Activated CD4-positive, alpha-beta T cell treated with anti-CD3 and anti-CD28 coated beads, Interleukin-2, amount 10 ng/mL, durations not matched to agents 24 days and 14 days (primary cell): Measurements from ENCODE around the gene MAN1B1. TPM values are rescaled to one million over a fixed set of nuclear protein-coding genes. Genes with fewer than 3 reads are reported as not detected.
A peak's percentile ranks its signal among the peaks of the same experiment; 100 is the strongest.
"Not testable (repeated sequence)": the region's sequence is repeated elsewhere in the genome, so short reads cannot be mapped to it uniquely, and the experiment has no call there.

Experiments
- DNase-seq: peaks from one replicate; pipeline ENCODE4 v3.0.0; 2022
- H3K27ac Mint-ChIP-seq: one replicate; pipeline ENCODE4 v1.8.0; 2022; ENCODE audit warnings: mild to moderate bottlenecking, mixed read lengths
- H3K27me3 Mint-ChIP-seq: one replicate; pipeline ENCODE4 v1.8.0; 2022; ENCODE audit warnings: mixed read lengths
- H3K36me3 Mint-ChIP-seq: one replicate; pipeline ENCODE4 v1.8.0; 2022; ENCODE audit warnings: low read depth, mild to moderate bottlenecking, mixed read lengths
- H3K4me1 Mint-ChIP-seq: one replicate; pipeline ENCODE4 v1.8.0; 2021; ENCODE audit warnings: mixed read lengths
- H3K4me3 Mint-ChIP-seq: one replicate; pipeline ENCODE4 v1.8.0; 2022; ENCODE audit warnings: mild to moderate bottlenecking, moderate library complexity, mixed read lengths
- H3K9me3 Mint-ChIP-seq: one replicate; pipeline ENCODE4 v1.8.0; 2021; ENCODE audit warnings: mixed read lengths
- intact Hi-C: fragments of 100-400 bp; cut with micrococcal nuclease; formaldehyde crosslinking; loops from one replicate; pipeline ENCODE4 v1.15.1; 2023
- total RNA-seq: library from RNA; stranded (reverse); gene quantifications from 2 replicates; pipeline ENCODE4 v1.2.3, GENCODE V29; 2022

The MAN1B1 gene
- total RNA-seq, 1 donor from 2014 or later, result 50.1 TPM

DNA sequence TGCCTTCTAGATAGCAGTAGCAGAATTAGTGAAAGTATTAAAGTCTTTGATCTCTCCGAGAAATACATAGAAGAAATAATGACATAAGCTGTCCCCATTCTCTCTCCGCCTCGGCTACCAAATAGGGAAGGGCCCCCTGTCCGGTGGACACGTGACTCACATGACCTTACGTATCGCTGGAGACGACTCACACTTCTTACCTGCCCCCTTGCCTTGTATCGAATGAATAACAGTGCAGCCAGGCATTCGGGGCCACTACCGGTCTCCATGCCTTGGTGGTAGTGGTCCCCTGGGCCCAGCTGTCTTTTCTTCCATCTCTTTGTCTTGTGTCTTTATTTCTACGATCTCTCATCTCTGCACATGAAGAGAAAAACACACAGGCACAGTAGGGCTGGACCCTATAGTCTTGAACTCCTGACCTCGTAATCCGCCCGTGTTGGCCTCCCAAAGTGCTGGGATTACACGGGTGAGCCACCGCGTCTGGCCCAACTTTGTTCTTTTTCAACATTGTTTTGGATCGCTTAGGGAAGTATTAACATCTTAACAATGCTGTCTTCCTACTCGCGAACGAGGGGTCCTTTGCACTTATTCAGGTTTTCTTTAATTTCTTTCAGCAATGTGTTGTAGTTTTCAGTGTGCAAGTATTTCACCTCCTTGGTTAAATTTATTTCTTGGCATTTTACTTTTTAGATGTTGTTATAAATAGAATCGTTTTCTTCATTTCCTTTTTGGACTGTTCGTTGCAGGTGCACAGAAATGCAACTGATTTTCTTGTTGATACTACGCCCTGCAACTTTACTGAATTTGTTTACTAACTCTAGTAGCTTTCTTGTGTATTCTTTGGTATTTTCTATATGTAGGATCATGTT is 35.4 kb downstream of the MAN1B1 start:
- H3K27ac Mint-ChIP-seq, intact Hi-C loops, H3K9me3 Mint-ChIP-seq, DNase-seq, H3K27me3 Mint-ChIP-seq, H3K36me3 Mint-ChIP-seq: not testable (repeated sequence)
- Mint-ChIP-seq H3K4me1 (peaks cover 28% of the 10 kb centered on the region), H3K4me3 (peak overlapping the region; percentile 30)

DNA sequence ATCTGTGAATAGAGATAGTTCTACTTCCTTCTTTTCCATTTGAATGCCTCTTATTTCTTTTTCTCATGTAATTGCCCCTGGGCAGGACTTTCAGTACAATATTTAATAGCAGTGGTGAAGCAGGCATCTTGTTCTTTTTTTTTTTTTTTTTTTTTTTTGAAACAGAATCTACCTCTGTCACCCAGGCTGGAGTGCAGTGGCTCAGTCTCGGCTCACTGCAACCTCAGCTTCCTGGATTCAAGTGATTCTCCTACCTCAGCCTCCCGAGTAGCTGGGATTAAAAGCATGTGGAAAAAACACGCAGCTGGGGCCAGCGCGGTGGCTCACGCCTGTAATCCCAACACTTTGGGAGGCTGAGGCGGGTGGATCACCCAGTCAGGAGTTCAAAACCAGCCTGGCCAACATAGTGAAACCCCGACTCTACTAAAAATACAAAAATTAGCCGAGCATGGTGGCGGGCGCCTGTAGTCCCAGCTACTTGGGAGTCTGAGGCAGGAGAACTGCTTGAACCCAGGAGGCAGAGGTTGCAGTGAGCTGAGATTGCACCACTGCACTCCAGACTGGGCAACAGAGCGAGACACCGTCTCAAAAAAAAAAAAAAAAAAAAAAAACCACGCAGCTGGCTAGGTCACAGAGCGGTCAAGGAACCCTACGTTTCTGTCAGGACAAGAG is 36.1 kb downstream of the MAN1B1 start:
- H3K4me3 Mint-ChIP-seq, H3K27ac Mint-ChIP-seq, H3K36me3 Mint-ChIP-seq, H3K9me3 Mint-ChIP-seq, intact Hi-C loops, DNase-seq, H3K27me3 Mint-ChIP-seq: not testable (repeated sequence)
- peaks cover 33% of the 10 kb centered on the region for H3K4me1 Mint-ChIP-seq

DNA sequence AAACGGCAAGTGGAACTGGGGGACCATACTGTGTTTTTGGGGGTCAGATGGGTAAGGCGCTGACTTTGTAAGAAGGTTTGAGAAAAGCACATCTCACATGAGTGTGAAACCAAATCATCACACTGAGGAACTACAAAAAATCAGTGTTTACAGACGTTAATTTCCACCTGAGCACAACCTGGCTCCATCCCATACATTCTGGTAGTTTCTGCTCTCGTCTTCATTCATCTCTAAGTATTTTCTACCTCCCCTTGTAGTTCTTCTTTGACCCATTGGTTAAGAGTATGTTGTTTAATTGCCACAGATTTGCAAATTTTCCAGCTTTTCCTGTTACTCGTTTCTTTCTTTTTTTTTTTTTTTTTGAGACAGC is 36.7 kb downstream of the MAN1B1 start:
- Mint-ChIP-seq H3K9me3 (no peaks in the 10 kb centered on the region), H3K4me1 (peaks cover 38% of the 10 kb centered on the region), H3K4me3 (no peak overlapping the region), H3K27me3 (no peaks in the 10 kb centered on the region), H3K27ac (no peak overlapping the region), H3K36me3 (peaks cover 2% of the 10 kb centered on the region)
- intact Hi-C loops, result no loop called here
- no peak for DNase-seq

- H3K27ac Mint-ChIP-seq, intact Hi-C loops, H3K4me3 Mint-ChIP-seq, H3K9me3 Mint-ChIP-seq, H3K27me3 Mint-ChIP-seq, DNase-seq, H3K36me3 Mint-ChIP-seq: not testable (repeated sequence)
- peaks cover 37% of the 10 kb centered on the region for H3K4me1 Mint-ChIP-seq
Observed at GRCh38 chr9:137123952-137124462, 37.2 kb downstream of the MAN1B1 start.

DNA sequence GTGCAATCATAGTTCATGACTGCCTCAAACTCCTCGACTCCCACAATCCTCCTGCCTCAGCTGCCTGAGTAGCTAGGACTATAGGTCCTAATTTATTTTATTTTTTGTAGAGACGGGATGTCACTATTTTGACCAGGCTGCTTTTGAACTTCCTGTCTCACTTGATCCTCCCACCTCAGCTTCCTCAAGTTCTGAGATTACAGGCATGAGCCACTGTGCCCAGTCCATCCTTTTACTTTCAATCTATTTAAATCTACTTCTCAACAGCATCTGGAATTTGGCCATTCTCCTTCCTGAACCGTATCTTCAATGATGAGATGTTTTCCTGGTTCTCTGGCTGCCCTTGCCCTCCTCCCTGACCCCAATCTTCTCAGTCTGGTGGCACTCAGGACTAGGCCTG is 40.0 kb downstream of the MAN1B1 start:
- intact Hi-C loops, result loop anchor here (5.0 kb wide), 2 partner anchors 46 to 79 kb away; partner anchors contain the start of genes LRRC26, NPDC1 and TMEM210
- DNase-seq, result no peak
- H3K4me3 Mint-ChIP-seq, result peak overlapping the region; percentile 86
- peaks cover 33% of the 10 kb centered on the region for H3K4me1 Mint-ChIP-seq
- peak overlapping the region; percentile 88 for H3K27ac Mint-ChIP-seq
- H3K9me3 Mint-ChIP-seq, result no peaks in the 10 kb centered on the region
- no peaks in the 10 kb centered on the region for H3K27me3 Mint-ChIP-seq
- peaks cover 7% of the 10 kb centered on the region for H3K36me3 Mint-ChIP-seq

- Mint-ChIP-seq H3K36me3 (peaks cover 7% of the 10 kb centered on the region), H3K27ac (peak overlapping the region; percentile 91), H3K4me1 (peaks cover 26% of the 10 kb centered on the region), H3K4me3 (peak overlapping the region; percentile 86), H3K9me3 (no peaks in the 10 kb centered on the region), H3K27me3 (no peaks in the 10 kb centered on the region)
- peak; percentile 85 for DNase-seq
- intact Hi-C loops, result loop anchor here (2.0 to 5.0 kb wide), 6 partner anchors 13 to 113 kb away; partner anchors contain the start of genes DPP7, LRRC26, NPDC1 and RNF208
Observed at GRCh38 chr9:137127301-137128157, 40.7 kb downstream of the MAN1B1 start.

DNA sequence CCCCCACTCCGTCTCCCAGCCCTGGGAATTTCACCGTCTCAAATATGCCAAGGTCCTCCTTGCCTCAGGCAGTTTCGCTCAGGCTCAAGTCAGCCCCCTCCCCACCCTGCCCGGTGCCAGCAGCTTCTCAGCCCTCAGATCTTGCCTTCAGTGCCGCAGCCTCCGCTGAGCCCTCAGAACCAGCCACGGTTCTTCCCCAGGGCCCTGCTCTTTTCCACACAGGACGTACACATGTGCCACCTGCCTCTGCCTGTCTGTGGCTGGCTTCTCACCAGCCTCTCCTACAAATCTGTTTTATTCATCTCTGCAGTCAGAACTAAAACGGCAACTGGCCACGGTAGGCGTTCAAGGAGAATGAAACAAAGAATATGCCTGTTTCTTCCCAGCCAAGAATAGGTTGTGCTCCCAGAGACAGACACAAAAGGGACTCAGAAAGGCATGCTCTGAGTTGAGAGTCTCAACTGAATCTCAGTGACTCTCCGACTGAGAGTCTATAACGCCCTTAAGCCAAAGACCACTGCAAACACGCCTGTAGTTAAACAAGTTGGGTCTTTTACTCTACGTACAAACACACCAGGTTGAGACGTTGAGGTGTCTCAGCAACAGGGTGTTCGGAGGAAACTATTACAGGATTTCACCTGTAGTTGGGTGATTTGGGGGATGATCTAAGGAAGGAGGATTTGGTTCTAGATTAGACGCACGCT is 41.5 kb downstream of the MAN1B1 start:
- DNase-seq, result peak; percentile 77

DNA sequence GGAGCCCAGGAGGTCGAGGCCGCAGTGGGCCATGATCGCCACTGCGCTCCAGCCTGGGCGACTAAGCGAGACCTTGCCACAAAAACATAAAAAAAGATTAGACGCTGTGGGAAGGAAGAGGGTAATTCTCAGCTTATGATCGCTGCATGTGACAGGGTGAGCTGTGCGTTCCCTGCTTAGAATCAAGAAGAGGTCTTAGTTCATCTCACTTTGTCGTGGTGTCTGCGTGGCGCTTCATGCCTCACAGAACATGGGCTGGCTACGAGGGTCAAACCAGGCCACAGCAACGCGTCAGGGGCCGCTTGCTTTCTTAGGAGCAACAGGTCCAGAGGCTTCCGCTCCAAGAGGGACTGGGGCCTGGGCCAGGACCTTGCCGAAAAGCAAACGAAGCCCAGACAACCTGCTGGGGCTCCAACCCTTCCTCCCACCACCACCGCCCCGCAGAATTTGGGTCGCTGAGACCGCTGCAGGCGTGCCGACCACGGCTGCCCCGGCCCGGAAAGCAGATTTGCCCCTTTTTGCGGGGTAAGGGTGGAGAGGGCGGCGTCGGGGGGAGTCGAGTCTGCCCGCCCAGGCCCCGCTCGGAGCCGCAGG is 42.2 kb downstream of the MAN1B1 start:
- peak; percentile 73 for DNase-seq
- peaks cover 5% of the 10 kb centered on the region for H3K27me3 Mint-ChIP-seq
- peaks cover 7% of the 10 kb centered on the region for H3K36me3 Mint-ChIP-seq
- H3K4me1 Mint-ChIP-seq, result peaks cover 22% of the 10 kb centered on the region
- H3K4me3 Mint-ChIP-seq, result peak overlapping the region; percentile 86
- intact Hi-C loops, result loop anchor here (1.0 to 5.0 kb wide), 9 partner anchors 14 to 112 kb away; partner anchors contain the start of genes DPP7, LRRC26, NDOR1 and NPDC1
- H3K9me3 Mint-ChIP-seq, result no peaks in the 10 kb centered on the region
- peak overlapping the region; percentile 91 for H3K27ac Mint-ChIP-seq

More for the DNA sequence above, 41.5 kb downstream of the MAN1B1 start:
- H3K27ac Mint-ChIP-seq, result peak overlapping the region; percentile 91
- no peaks in the 10 kb centered on the region for H3K9me3 Mint-ChIP-seq
- intact Hi-C loops, result loop anchor here (2.0 to 5.0 kb wide), 6 partner anchors 14 to 112 kb away; partner anchors contain the start of genes DPP7, LRRC26, NPDC1 and RNF208
- peak overlapping the region; percentile 86 for H3K4me3 Mint-ChIP-seq
- H3K4me1 Mint-ChIP-seq, result peaks cover 24% of the 10 kb centered on the region
- H3K36me3 Mint-ChIP-seq, result peaks cover 7% of the 10 kb centered on the region
- peaks cover 2% of the 10 kb centered on the region for H3K27me3 Mint-ChIP-seq

- H3K27me3 Mint-ChIP-seq, result peaks cover 5% of the 10 kb centered on the region
- peaks cover 7% of the 10 kb centered on the region for H3K36me3 Mint-ChIP-seq
- intact Hi-C loops, result loop anchor here (1.0 to 5.0 kb wide), 9 partner anchors 15 to 111 kb away; partner anchors contain the start of genes DPP7, LRRC26, NDOR1 and NPDC1
- H3K27ac Mint-ChIP-seq, result peak overlapping the region; percentile 79
- peak overlapping the region; percentile 86 for H3K4me3 Mint-ChIP-seq
- H3K4me1 Mint-ChIP-seq, result peaks cover 22% of the 10 kb centered on the region
- H3K9me3 Mint-ChIP-seq, result no peaks in the 10 kb centered on the region
- peak; percentile 97 for DNase-seq
Observed at GRCh38 chr9:137129456-137130175, 42.8 kb downstream of the MAN1B1 start.

DNA sequence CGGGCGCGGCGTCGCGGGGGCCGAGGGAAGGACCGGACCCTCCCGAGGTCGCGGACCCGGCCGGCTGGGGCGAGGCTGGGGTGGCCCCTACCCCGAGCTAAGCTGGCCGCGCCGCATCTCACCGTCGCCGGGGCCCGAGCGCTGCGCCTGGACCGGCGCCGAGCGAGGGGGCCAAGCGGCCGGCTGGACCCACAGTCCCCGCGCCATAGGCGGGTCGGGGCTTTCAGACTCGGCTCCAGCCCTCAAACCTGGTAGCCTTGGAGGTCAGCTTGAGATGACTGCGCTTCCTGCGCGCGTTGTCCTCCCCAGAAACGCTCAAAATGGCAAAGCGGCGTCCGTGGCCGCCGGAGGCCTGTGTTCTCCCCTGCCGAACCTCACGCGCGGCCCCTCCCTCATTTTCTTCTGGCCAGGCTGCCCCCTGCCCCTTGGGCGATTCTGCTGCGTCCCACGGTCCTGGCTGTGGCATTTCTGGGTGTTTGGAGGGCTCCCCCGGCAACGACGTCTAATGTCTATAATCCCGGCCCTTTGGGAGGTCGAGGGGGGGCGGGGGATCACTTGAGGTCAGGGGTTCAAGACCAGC is 43.5 kb downstream of the MAN1B1 start:
- DNase-seq, result no peak
- Mint-ChIP-seq H3K9me3 (no peaks in the 10 kb centered on the region), H3K4me1 (peaks cover 22% of the 10 kb centered on the region), H3K27me3 (peaks cover 7% of the 10 kb centered on the region), H3K4me3 (peak overlapping the region; percentile 76), H3K27ac (peak overlapping the region; percentile 79), H3K36me3 (peaks cover 7% of the 10 kb centered on the region)
- intact Hi-C loops, result no loop called here

DNA sequence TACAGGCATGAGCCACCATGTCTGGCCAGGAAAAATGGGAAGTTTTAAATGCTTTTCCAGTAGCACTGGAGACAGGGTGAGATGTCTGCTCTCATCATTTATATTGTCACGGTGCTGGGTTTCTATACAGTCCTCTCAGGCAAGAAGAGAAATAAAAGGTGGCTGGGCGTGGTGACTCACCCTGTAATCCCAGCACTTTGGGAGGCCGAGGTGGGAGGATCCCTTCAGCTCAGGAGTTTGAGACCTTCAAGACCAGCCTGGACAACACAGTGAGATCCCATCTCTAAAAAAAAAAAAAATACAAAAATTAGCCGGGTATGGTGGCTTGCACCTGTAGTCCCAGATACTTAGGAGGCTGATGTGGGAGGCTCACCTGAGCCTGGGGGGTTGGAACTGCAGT is 47.4 kb downstream of the MAN1B1 start:
- H3K4me3 Mint-ChIP-seq, result no peak overlapping the region
- H3K9me3 Mint-ChIP-seq, result no peaks in the 10 kb centered on the region
- no peak overlapping the region for H3K27ac Mint-ChIP-seq
- peaks cover 23% of the 10 kb centered on the region for H3K27me3 Mint-ChIP-seq
- H3K36me3 Mint-ChIP-seq, result peaks cover 1% of the 10 kb centered on the region
- DNase-seq, result no peak
- intact Hi-C loops, result no loop called here
- no peaks in the 10 kb centered on the region for H3K4me1 Mint-ChIP-seq

DNA sequence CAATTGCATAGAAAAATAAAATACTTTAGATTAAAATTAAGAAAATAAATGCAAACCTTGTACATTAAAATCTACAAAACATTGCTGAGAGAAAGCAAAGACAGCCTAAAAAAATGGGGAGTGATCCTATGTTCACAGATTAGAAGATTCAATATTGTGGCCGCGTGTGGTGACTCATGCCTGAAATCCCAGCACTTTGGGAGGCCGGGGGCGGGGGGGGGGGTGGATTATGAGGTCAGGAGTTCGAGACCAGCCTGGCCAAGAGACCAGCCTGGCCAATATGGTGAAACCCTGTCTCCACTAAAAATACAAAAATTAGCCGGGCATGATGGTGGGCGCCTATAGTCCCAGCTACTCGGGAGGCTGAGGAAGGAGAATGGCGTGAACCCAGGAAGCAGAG is 48.4 kb downstream of the MAN1B1 start:
- H3K4me1 Mint-ChIP-seq, H3K27ac Mint-ChIP-seq, H3K4me3 Mint-ChIP-seq, H3K36me3 Mint-ChIP-seq, H3K9me3 Mint-ChIP-seq, DNase-seq, intact Hi-C loops: not testable (repeated sequence)
- H3K27me3 Mint-ChIP-seq, result peaks cover 32% of the 10 kb centered on the region
